ENCODE measurements around the gene PCSK5.
"Not testable (repeated sequence)": the region's sequence is repeated elsewhere in the genome, so short reads cannot be mapped to it uniquely, and the experiment has no call there.

PCSK5 gene

GRCh38 chr9:75891277-75891741 lies 836 bp downstream of the PCSK5 start:
- DNase-seq = peak; percentile 51

- peak; percentile 16 for DNase-seq
Measured at GRCh38 chr9:75891771-75892215, 1.3 kb downstream of the PCSK5 start.

GRCh38 chr9:75892216-75892911 lies 1.9 kb downstream of the PCSK5 start:
- peak; percentile 40 for DNase-seq

GRCh38 chr9:75893106-75893505 lies 2.6 kb downstream of the PCSK5 start:
- DNase-seq = no peak

GRCh38 chr9:75894566-75894965 lies 4.1 kb downstream of the PCSK5 start:
- DNase-seq = no peak

GRCh38 chr9:75895112-75895511 lies 4.6 kb downstream of the PCSK5 start:
- DNase-seq = no peak

- DNase-seq = no peak
Measured at GRCh38 chr9:75896193-75896592, 5.7 kb downstream of the PCSK5 start.

- DNase-seq = not testable (repeated sequence)
Measured at GRCh38 chr9:75900893-75901524, 10.5 kb downstream of the PCSK5 start.

- DNase-seq = no peak
Measured at GRCh38 chr9:75903785-75904360, 13.4 kb downstream of the PCSK5 start.

- DNase-seq = no peak
Measured at GRCh38 chr9:75904364-75904763, 13.9 kb downstream of the PCSK5 start.

GRCh38 chr9:75906531-75906930 lies 16.1 kb downstream of the PCSK5 start:
- no peak for DNase-seq

GRCh38 chr9:75907329-75907728 lies 16.9 kb downstream of the PCSK5 start:
- DNase-seq = no peak

- no peak for DNase-seq
Measured at GRCh38 chr9:75907923-75908322, 17.4 kb downstream of the PCSK5 start.

- DNase-seq = no peak
Measured at GRCh38 chr9:75909776-75910175, 19.3 kb downstream of the PCSK5 start.

- DNase-seq = no peak
Measured at GRCh38 chr9:75910731-75911130, 20.3 kb downstream of the PCSK5 start.

- no peak for DNase-seq
Measured at GRCh38 chr9:75911390-75911789, 20.9 kb downstream of the PCSK5 start.

GRCh38 chr9:75912951-75913350 lies 22.5 kb downstream of the PCSK5 start:
- DNase-seq = no peak

GRCh38 chr9:75914002-75914401 lies 23.5 kb downstream of the PCSK5 start:
- DNase-seq = no peak

GRCh38 chr9:75914883-75915452 lies 24.5 kb downstream of the PCSK5 start:
- DNase-seq = no peak

GRCh38 chr9:75918154-75918553 lies 27.7 kb downstream of the PCSK5 start:
- DNase-seq = no peak

GRCh38 chr9:75918909-75919308 lies 28.4 kb downstream of the PCSK5 start:
- DNase-seq = no peak

GRCh38 chr9:75921391-75922127 lies 31.1 kb downstream of the PCSK5 start:
- no peak for DNase-seq

GRCh38 chr9:75926385-75926784 lies 35.9 kb downstream of the PCSK5 start:
- no peak for DNase-seq
